ENCODE measurements around the gene CNTNAP2.

CNTNAP2 gene

DNA sequence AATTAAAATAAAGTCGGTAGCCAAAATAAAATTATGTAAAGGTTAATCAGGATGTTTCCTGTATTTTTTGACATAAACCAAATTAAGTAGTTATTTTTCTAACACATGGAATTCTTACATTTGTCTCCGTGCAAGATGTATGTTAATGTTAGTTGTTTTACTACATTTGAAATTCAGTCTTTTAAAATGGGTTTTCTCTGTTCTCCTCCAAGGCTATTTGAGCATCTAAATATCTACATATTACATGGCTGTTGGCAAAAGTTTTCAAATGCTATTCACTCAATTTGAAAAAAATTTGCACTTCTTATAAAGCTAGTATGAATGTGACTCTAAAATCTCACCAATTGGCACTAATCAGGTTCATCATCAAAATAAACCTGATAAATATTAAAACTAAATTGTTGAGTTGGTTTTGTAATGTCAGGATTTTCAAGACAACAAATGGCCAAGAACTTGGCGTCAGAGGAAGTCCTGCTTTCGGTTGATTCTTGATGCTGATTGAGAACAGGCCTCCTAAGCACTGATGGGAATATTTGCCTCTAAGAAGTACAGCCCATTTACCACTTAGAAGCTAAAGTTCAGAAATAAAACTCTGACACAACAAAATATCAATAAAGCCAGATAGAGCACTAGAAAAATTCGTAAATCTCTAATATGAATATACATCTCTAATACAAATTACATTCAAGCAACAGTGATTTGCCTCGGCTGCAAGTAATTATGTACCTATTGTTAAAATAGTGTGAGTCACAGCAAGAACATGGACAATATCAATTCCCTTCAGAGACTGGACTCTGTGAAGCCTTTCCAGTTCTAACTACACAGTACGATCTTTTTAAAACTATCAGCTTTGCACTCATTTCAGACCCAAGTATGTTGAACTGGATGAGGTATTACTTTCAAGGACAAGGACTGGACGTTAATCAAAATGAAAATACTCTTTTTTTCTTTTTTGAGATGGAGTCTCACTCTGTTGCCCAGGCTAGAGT lies 1740.8 kb downstream of the CNTNAP2 start:
- H3K27me3 ChIP-seq (ENCODE audit: control insufficient read depth in 2 of 2, insufficient read depth in 2 of 2, low read length in 2 of 2), result no peaks in the 10 kb centered on the region
- H3K9ac ChIP-seq (ENCODE audit: low read depth in 1 of 2, low read length in 2 of 2), result no peak overlapping the region
- no peak overlapping the region for H3K27ac ChIP-seq (ENCODE audit: low read depth in 2 of 2, low read length in 2 of 2)
- no peaks in the 10 kb centered on the region for H3K4me1 ChIP-seq (ENCODE audit: control insufficient read depth in 2 of 2, insufficient read depth in 2 of 2, low read length in 2 of 2)
- no peak overlapping the region for H3K4me3 ChIP-seq (ENCODE audit: low read length in 2 of 2)
- H3K36me3 ChIP-seq (ENCODE audit: control insufficient read depth in 2 of 2, insufficient read depth in 2 of 2, low read length in 2 of 2), result no peaks in the 10 kb centered on the region
- no peaks in the 10 kb centered on the region for H3K9me3 ChIP-seq (ENCODE audit: control insufficient read depth in 2 of 2, low read length in 2 of 2)

DNA sequence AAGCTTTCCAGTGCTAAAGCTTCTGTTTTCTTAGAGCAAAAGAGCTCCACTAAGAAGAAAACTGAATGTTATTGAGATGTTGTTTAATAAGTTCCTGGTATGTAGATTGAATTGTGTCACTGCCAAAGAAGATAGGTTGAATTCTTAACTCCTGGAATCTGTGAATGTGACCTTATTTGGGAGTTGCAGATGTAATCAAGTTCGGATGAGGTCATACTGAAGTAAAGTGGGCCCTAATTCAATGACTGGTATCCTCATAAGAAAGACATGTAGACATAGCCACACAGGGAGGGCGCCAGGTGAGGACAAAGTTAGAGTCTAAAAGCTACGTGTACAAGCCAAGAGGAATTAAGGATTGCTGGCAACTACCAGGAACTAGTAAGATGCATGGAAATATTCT lies 1741.8 kb downstream of the CNTNAP2 start:
- Histone ChIP-seq H3K4me3 (ENCODE audit: low read length in 2 of 2) (no peak overlapping the region), H3K27me3 (ENCODE audit: control insufficient read depth in 2 of 2, insufficient read depth in 2 of 2, low read length in 2 of 2) (no peaks in the 10 kb centered on the region), H3K4me1 (ENCODE audit: control insufficient read depth in 2 of 2, insufficient read depth in 2 of 2, low read length in 2 of 2) (no peaks in the 10 kb centered on the region), H3K9me3 (ENCODE audit: control insufficient read depth in 2 of 2, low read length in 2 of 2) (no peaks in the 10 kb centered on the region), H3K27ac (ENCODE audit: low read depth in 2 of 2, low read length in 2 of 2) (no peak overlapping the region), H3K36me3 (ENCODE audit: control insufficient read depth in 2 of 2, insufficient read depth in 2 of 2, low read length in 2 of 2) (no peaks in the 10 kb centered on the region), H3K9ac (ENCODE audit: low read depth in 1 of 2, low read length in 2 of 2) (no peak overlapping the region)

DNA sequence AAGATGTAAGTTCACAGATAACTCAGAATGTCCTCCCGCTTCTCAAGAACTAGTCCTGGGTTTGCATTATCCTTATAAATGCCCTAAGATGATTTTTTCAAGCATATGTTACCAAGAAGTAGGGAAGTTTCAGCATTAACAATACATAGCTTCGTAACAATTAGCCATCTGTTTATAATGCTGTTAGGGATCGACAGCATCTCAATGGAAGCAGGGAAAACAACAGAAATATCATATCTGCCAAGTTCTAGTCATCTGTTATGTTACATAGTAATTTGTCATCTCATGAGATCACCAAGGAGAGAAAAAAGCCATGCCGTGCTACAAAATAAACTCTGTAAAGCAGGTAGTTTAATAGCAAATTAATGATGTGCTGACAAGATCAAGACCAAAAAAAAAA lies 1742.4 kb downstream of the CNTNAP2 start:
- no peaks in the 10 kb centered on the region for H3K27me3 ChIP-seq (ENCODE audit: control insufficient read depth in 2 of 2, insufficient read depth in 2 of 2, low read length in 2 of 2)
- H3K9ac ChIP-seq (ENCODE audit: low read depth in 1 of 2, low read length in 2 of 2), result no peak overlapping the region
- H3K4me1 ChIP-seq (ENCODE audit: control insufficient read depth in 2 of 2, insufficient read depth in 2 of 2, low read length in 2 of 2), result no peaks in the 10 kb centered on the region
- H3K27ac ChIP-seq (ENCODE audit: low read depth in 2 of 2, low read length in 2 of 2), result no peak overlapping the region
- H3K4me3 ChIP-seq (ENCODE audit: low read length in 2 of 2), result no peak overlapping the region
- no peaks in the 10 kb centered on the region for H3K9me3 ChIP-seq (ENCODE audit: control insufficient read depth in 2 of 2, low read length in 2 of 2)
- no peaks in the 10 kb centered on the region for H3K36me3 ChIP-seq (ENCODE audit: control insufficient read depth in 2 of 2, insufficient read depth in 2 of 2, low read length in 2 of 2)

GRCh38 chr7:147859486-147859885 lies 1742.9 kb downstream of the CNTNAP2 start:
- Histone ChIP-seq H3K9ac (ENCODE audit: low read depth in 1 of 2, low read length in 2 of 2) (no peak overlapping the region), H3K27me3 (ENCODE audit: control insufficient read depth in 2 of 2, insufficient read depth in 2 of 2, low read length in 2 of 2) (no peaks in the 10 kb centered on the region), H3K4me3 (ENCODE audit: low read length in 2 of 2) (no peak overlapping the region), H3K27ac (ENCODE audit: low read depth in 2 of 2, low read length in 2 of 2) (no peak overlapping the region), H3K36me3 (ENCODE audit: control insufficient read depth in 2 of 2, insufficient read depth in 2 of 2, low read length in 2 of 2) (no peaks in the 10 kb centered on the region), H3K4me1 (ENCODE audit: control insufficient read depth in 2 of 2, insufficient read depth in 2 of 2, low read length in 2 of 2) (no peaks in the 10 kb centered on the region), H3K9me3 (ENCODE audit: control insufficient read depth in 2 of 2, low read length in 2 of 2) (no peaks in the 10 kb centered on the region)

- Histone ChIP-seq H3K9me3 (ENCODE audit: control insufficient read depth in 2 of 2, low read length in 2 of 2) (no peaks in the 10 kb centered on the region), H3K27ac (ENCODE audit: low read depth in 2 of 2, low read length in 2 of 2) (no peak overlapping the region), H3K9ac (ENCODE audit: low read depth in 1 of 2, low read length in 2 of 2) (no peak overlapping the region), H3K36me3 (ENCODE audit: control insufficient read depth in 2 of 2, insufficient read depth in 2 of 2, low read length in 2 of 2) (no peaks in the 10 kb centered on the region), H3K4me3 (ENCODE audit: low read length in 2 of 2) (no peak overlapping the region), H3K27me3 (ENCODE audit: control insufficient read depth in 2 of 2, insufficient read depth in 2 of 2, low read length in 2 of 2) (no peaks in the 10 kb centered on the region), H3K4me1 (ENCODE audit: control insufficient read depth in 2 of 2, insufficient read depth in 2 of 2, low read length in 2 of 2) (no peaks in the 10 kb centered on the region)
Observed at GRCh38 chr7:147861058-147861716, 1744.6 kb downstream of the CNTNAP2 start.

- no peaks in the 10 kb centered on the region for H3K4me1 ChIP-seq (ENCODE audit: control insufficient read depth in 2 of 2, insufficient read depth in 2 of 2, low read length in 2 of 2)
- no peaks in the 10 kb centered on the region for H3K9me3 ChIP-seq (ENCODE audit: control insufficient read depth in 2 of 2, low read length in 2 of 2)
- H3K9ac ChIP-seq (ENCODE audit: low read depth in 1 of 2, low read length in 2 of 2), result no peak overlapping the region
- no peaks in the 10 kb centered on the region for H3K27me3 ChIP-seq (ENCODE audit: control insufficient read depth in 2 of 2, insufficient read depth in 2 of 2, low read length in 2 of 2)
- H3K27ac ChIP-seq (ENCODE audit: low read depth in 2 of 2, low read length in 2 of 2), result no peak overlapping the region
- H3K4me3 ChIP-seq (ENCODE audit: low read length in 2 of 2), result no peak overlapping the region
- H3K36me3 ChIP-seq (ENCODE audit: control insufficient read depth in 2 of 2, insufficient read depth in 2 of 2, low read length in 2 of 2), result no peaks in the 10 kb centered on the region
Observed at GRCh38 chr7:147861945-147862344, 1745.3 kb downstream of the CNTNAP2 start.

- H3K4me1 ChIP-seq (ENCODE audit: control insufficient read depth in 2 of 2, insufficient read depth in 2 of 2, low read length in 2 of 2), result no peaks in the 10 kb centered on the region
- H3K27me3 ChIP-seq (ENCODE audit: control insufficient read depth in 2 of 2, insufficient read depth in 2 of 2, low read length in 2 of 2), result no peaks in the 10 kb centered on the region
- no peaks in the 10 kb centered on the region for H3K36me3 ChIP-seq (ENCODE audit: control insufficient read depth in 2 of 2, insufficient read depth in 2 of 2, low read length in 2 of 2)
- H3K27ac ChIP-seq (ENCODE audit: low read depth in 2 of 2, low read length in 2 of 2), result no peak overlapping the region
- H3K9me3 ChIP-seq (ENCODE audit: control insufficient read depth in 2 of 2, low read length in 2 of 2), result no peaks in the 10 kb centered on the region
- no peak overlapping the region for H3K4me3 ChIP-seq (ENCODE audit: low read length in 2 of 2)
- H3K9ac ChIP-seq (ENCODE audit: low read depth in 1 of 2, low read length in 2 of 2), result no peak overlapping the region
Observed at GRCh38 chr7:147869456-147869855, 1752.9 kb downstream of the CNTNAP2 start.

DNA sequence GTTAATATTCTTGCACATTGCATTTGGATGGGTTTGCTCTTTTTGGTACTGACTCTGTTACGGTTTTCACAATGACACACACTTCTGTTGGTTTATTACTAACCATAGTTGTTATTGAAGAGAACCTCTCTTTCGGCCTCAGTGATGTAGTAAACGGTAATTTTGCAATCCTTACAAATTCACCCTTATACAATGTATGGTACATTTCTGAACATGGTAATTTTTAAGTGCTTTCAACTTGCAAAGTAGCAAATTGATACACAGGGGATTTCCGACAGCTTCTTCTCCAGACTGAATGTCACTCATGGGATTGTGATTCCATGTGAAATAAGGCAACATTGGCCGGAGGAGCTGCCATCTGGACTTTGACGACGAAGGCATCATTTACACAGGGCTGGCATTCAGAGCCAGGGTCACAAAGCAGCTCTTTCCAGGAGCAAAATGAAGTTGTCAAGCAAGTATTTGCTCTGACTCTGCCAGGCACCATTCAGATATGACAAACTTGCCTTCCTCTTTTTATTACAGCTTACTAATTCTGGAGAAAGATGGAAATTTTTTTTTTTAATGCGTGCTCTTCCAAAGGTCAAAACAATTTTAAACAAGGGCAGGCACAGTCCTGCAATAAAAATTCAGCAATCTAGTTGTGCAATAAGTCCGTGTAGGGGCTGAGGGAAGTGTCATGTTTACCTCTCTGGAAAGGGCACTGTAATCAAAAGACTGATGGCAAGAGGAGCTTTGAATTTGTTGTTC lies 1762.5 kb downstream of the CNTNAP2 start:
- Histone ChIP-seq H3K9me3 (ENCODE audit: control insufficient read depth in 2 of 2, low read length in 2 of 2) (no peaks in the 10 kb centered on the region), H3K36me3 (ENCODE audit: control insufficient read depth in 2 of 2, insufficient read depth in 2 of 2, low read length in 2 of 2) (no peaks in the 10 kb centered on the region), H3K9ac (ENCODE audit: low read depth in 1 of 2, low read length in 2 of 2) (no peak overlapping the region), H3K27me3 (ENCODE audit: control insufficient read depth in 2 of 2, insufficient read depth in 2 of 2, low read length in 2 of 2) (no peaks in the 10 kb centered on the region), H3K4me1 (ENCODE audit: control insufficient read depth in 2 of 2, insufficient read depth in 2 of 2, low read length in 2 of 2) (peaks cover 0 to 9% of the 10 kb centered on the region in 2 donors), H3K27ac (ENCODE audit: low read depth in 2 of 2, low read length in 2 of 2) (no peak overlapping the region), H3K4me3 (ENCODE audit: low read length in 2 of 2) (no peak overlapping the region)

GRCh38 chr7:147885869-147886268 lies 1769.3 kb downstream of the CNTNAP2 start:
- Histone ChIP-seq H3K4me3 (ENCODE audit: low read length in 2 of 2) (no peak overlapping the region), H3K27me3 (ENCODE audit: control insufficient read depth in 2 of 2, insufficient read depth in 2 of 2, low read length in 2 of 2) (no peaks in the 10 kb centered on the region)

GRCh38 chr7:147894271-147894670 lies 1777.7 kb downstream of the CNTNAP2 start:
- Histone ChIP-seq H3K27ac (ENCODE audit: low read depth in 2 of 2, low read length in 2 of 2) (no peak overlapping the region), H3K4me3 (ENCODE audit: low read length in 2 of 2) (no peak overlapping the region), H3K9ac (ENCODE audit: low read depth in 1 of 2, low read length in 2 of 2) (no peak overlapping the region), H3K36me3 (ENCODE audit: control insufficient read depth in 2 of 2, insufficient read depth in 2 of 2, low read length in 2 of 2) (no peaks in the 10 kb centered on the region), H3K9me3 (ENCODE audit: control insufficient read depth in 2 of 2, low read length in 2 of 2) (no peaks in the 10 kb centered on the region), H3K27me3 (ENCODE audit: control insufficient read depth in 2 of 2, insufficient read depth in 2 of 2, low read length in 2 of 2) (no peaks in the 10 kb centered on the region), H3K4me1 (ENCODE audit: control insufficient read depth in 2 of 2, insufficient read depth in 2 of 2, low read length in 2 of 2) (no peaks in the 10 kb centered on the region)

More at GRCh38 chr7:147885869-147886268, 1769.3 kb downstream of the CNTNAP2 start:
- Histone ChIP-seq H3K27ac (ENCODE audit: low read depth in 2 of 2, low read length in 2 of 2) (no peak overlapping the region), H3K4me1 (ENCODE audit: control insufficient read depth in 2 of 2, insufficient read depth in 2 of 2, low read length in 2 of 2) (no peaks in the 10 kb centered on the region), H3K9ac (ENCODE audit: low read depth in 1 of 2, low read length in 2 of 2) (no peak overlapping the region), H3K36me3 (ENCODE audit: control insufficient read depth in 2 of 2, insufficient read depth in 2 of 2, low read length in 2 of 2) (no peaks in the 10 kb centered on the region), H3K9me3 (ENCODE audit: control insufficient read depth in 2 of 2, low read length in 2 of 2) (no peaks in the 10 kb centered on the region)
